Neural cell (in vitro differentiated cells): Measurements from ENCODE around the gene CST6.

Experiments
- CTCF ChIP-seq: fragments of 450-650 bp; IDR thresholded peaks from 2 replicates; pipeline ENCODE4 v1.5.1; 2014; ENCODE audit warnings: antibody characterized with exemption, mild to moderate bottlenecking, moderate library complexity; ENCODE audit not compliant: poor library complexity, severe bottlenecking
- EP300 ChIP-seq: fragments of 450-650 bp; conservative IDR thresholded peaks from 2 replicates; pipeline ENCODE4 v1.6.1; 2014; ENCODE audit warnings: antibody characterized with exemption, mild to moderate bottlenecking, moderate library complexity; ENCODE audit not compliant: poor library complexity, severe bottlenecking
- TAF1 ChIP-seq: IDR thresholded peaks from 2 replicates; pipeline ENCODE4 v1.6.1; 2012; ENCODE audit warnings: low read depth

- peak; percentile 16 for TF ChIP-seq CTCF
- peak; percentile 55 for TF ChIP-seq EP300
- peak; percentile 86 for TF ChIP-seq TAF1
Observed at GRCh38 chr11:66001942-66002647, 9.7 kb upstream of the CST6 start, which contains the start of the genes BANF1 and EIF1AD.
